ENCODE data around the gene OCIAD1. TPM values are rescaled to one million over a fixed set of nuclear protein-coding genes. Genes with fewer than 3 reads are reported as not detected.
A peak's percentile ranks its signal among the peaks of the same experiment; 100 is the strongest.

The OCIAD1 gene
- total and polyA plus RNA-seq, 2 of the 13 experiments (the other 11 are each of a cell fraction or from before 2014, with no cell fraction given), result 67.3 to 74.9 TPM

GRCh38 chr4:48830706-48831531, at the start of gene OCIAD1 (continued):
- TF ChIP-seq TFDP2 (CRISPR knock-in tag; IDR thresholded peaks at IDR 0.05) (peak; percentile 44; the same call in 1 of the 2 replicates), DPF2 (CRISPR knock-in tag; IDR thresholded peaks at IDR 0.05; ENCODE audit: borderline replicate concordance, low read depth) (no peak), FOSL1 (CRISPR knock-in tag; IDR thresholded peaks at IDR 0.05; ENCODE audit: borderline replicate concordance) (no peak), POLR2AphosphoS5 (IDR thresholded peaks at IDR 0.05; ENCODE audit: low read depth, low read length) (peak; percentile 52; the same call in 1 of the 2 replicates), EP300 (IDR thresholded peaks at IDR 0.05; ENCODE audit: low read depth in 2 of 2, low read length in 2 of 2) (0 out of 4 replicates have a peak, but pooled peaks of 1 of the 2 experiments have one; percentile 13), EP300 (CRISPR knock-in tag; IDR thresholded peaks at IDR 0.05; ENCODE audit: borderline replicate concordance) (no peak), NRL (CRISPR knock-in tag; IDR thresholded peaks at IDR 0.05; ENCODE audit: borderline replicate concordance) (peak; percentile 88), ZNF788 (CRISPR knock-in tag; IDR thresholded peaks at IDR 0.05; ENCODE audit: borderline replicate concordance) (peak; percentile 45; the same call in 1 of the 2 replicates), AGO1 (IDR thresholded peaks at IDR 0.05; ENCODE audit: low read depth, low read length, poor library complexity, severe bottlenecking) (no peak), ZNF512 (CRISPR knock-in tag; IDR thresholded peaks at IDR 0.05) (no peak), TBX2 (CRISPR knock-in tag; IDR thresholded peaks at IDR 0.05; ENCODE audit: borderline replicate concordance) (peak; percentile 42; the same call in 1 of the 2 replicates), ZFP82 (CRISPR knock-in tag; IDR thresholded peaks at IDR 0.05; ENCODE audit: borderline replicate concordance) (no peak), SKI (IDR thresholded peaks at IDR 0.05; ENCODE audit: partially characterized antibody) (no peak), TFAP4 (IDR thresholded peaks at IDR 0.05; ENCODE audit: borderline replicate concordance, low read depth) (no peak), ZHX1 (CRISPR knock-in tag; IDR thresholded peaks at IDR 0.05; ENCODE audit: low read depth) (peak; percentile 51; the same call in 1 of the 2 replicates), SETDB1 (CRISPR knock-in tag; IDR thresholded peaks at IDR 0.05; ENCODE audit: borderline replicate concordance) (no peak), MEF2D (CRISPR knock-in tag; IDR thresholded peaks at IDR 0.05) (no peak), ZNF350 (CRISPR knock-in tag; IDR thresholded peaks at IDR 0.05; ENCODE audit: borderline replicate concordance, low read depth) (0 out of 2 replicates have a peak, but pooled peaks have one; percentile 26), RBM22 (optimal IDR thresholded peaks at IDR 0.05; ENCODE audit: low read length) (peak; percentile 32)
